GM18519 (cell line): ENCODE results near the gene MARS1.
A peak's percentile ranks its signal among the peaks of the same experiment; 100 is the strongest.
"Not testable (repeated sequence)": the region's sequence is repeated elsewhere in the genome, so short reads cannot be mapped to it uniquely, and the experiment has no call there.

Experiments used
- ATAC-seq: cut with Tn5 transposase; IDR thresholded peaks from one replicate; pipeline ENCODE4 v1.9.1; 2021; ENCODE audit warnings: mild to moderate bottlenecking, moderate library complexity; ENCODE audit not compliant: unreplicated experiment, low FRiP score

Gene MARS1

GRCh38 chr12:57546438-57547287 is 58.8 kb downstream of the MARS1 start, which contains the start of gene DCTN2:
Gene DCTN2 (minus strand): TSS chr12:57547192. CDS start chr12:57547063, 129 bp downstream.
- ATAC-seq = peak; percentile 94

- ATAC-seq = no peak
Measured at GRCh38 chr12:57547288-57548012, 59.6 kb downstream of the MARS1 start.

GRCh38 chr12:57548013-57548315 is 60.1 kb downstream of the MARS1 start:
- ATAC-seq = no peak

GRCh38 chr12:57548488-57548887 is 60.6 kb downstream of the MARS1 start:
- ATAC-seq = no peak

- no peak for ATAC-seq
Measured at GRCh38 chr12:57549203-57549908, 61.5 kb downstream of the MARS1 start.

- no peak for ATAC-seq
Measured at GRCh38 chr12:57549909-57550640, 62.2 kb downstream of the MARS1 start, which contains the start of gene KIF5A. Gene KIF5A (plus strand): TSS chr12:57550044. CDS start chr12:57550272, 228 bp downstream.

GRCh38 chr12:57550641-57551549 is 63.0 kb downstream of the MARS1 start:
- no peak for ATAC-seq

- no peak for ATAC-seq
Measured at GRCh38 chr12:57551637-57552305, 63.9 kb downstream of the MARS1 start.

GRCh38 chr12:57552306-57552651 is 64.4 kb downstream of the MARS1 start:
- no peak for ATAC-seq

GRCh38 chr12:57552835-57553313 is 65.0 kb downstream of the MARS1 start:
- no peak for ATAC-seq

GRCh38 chr12:57553343-57554202 is 65.7 kb downstream of the MARS1 start:
- no peak for ATAC-seq

GRCh38 chr12:57554453-57554852 is 66.6 kb downstream of the MARS1 start:
- ATAC-seq = no peak

GRCh38 chr12:57554897-57555296 is 67.0 kb downstream of the MARS1 start:
- no peak for ATAC-seq

- ATAC-seq = no peak
Measured at GRCh38 chr12:57558864-57559263, 71.0 kb downstream of the MARS1 start.

- no peak for ATAC-seq
Measured at GRCh38 chr12:57560516-57560915, 72.6 kb downstream of the MARS1 start.

GRCh38 chr12:57561117-57561516 is 73.2 kb downstream of the MARS1 start:
- ATAC-seq = not testable (repeated sequence)

GRCh38 chr12:57563358-57563757 is 75.5 kb downstream of the MARS1 start:
- ATAC-seq = no peak

GRCh38 chr12:57564178-57564740 is 76.4 kb downstream of the MARS1 start:
- ATAC-seq = no peak
